HG02763 (cell line): ENCODE results near the gene TOGARAM2.
"Not testable (repeated sequence)": the region's sequence is repeated elsewhere in the genome, so short reads cannot be mapped to it uniquely, and the experiment has no call there.

ENCODE experiments used
- ATAC-seq: cut with Tn5 transposase; IDR thresholded peaks from one replicate; pipeline ENCODE4 v1.9.1; 2021; ENCODE audit warnings: mild to moderate bottlenecking, moderate library complexity; ENCODE audit not compliant: unreplicated experiment

The TOGARAM2 gene

DNA sequence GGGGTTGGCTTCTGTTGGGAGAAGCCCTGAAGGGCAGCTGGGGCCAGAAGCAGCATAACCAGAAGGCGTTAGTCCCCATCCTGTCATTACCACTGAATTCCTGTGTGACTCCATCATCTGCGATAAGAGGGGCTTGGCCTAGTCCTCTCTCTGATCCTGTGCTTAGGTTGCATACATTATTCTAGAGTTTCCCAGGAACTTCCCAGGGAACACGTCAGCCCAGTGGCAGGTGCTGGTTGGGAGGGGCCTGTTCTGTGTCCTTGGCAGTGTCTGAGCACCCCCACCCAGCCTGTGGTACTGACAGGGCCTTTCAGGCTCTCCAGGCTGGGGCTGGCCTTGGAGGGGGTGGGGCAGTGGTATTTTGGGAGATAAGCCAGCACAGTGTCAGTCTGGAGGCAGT lies 4.5 kb upstream of the TOGARAM2 start:
- no peak for ATAC-seq

DNA sequence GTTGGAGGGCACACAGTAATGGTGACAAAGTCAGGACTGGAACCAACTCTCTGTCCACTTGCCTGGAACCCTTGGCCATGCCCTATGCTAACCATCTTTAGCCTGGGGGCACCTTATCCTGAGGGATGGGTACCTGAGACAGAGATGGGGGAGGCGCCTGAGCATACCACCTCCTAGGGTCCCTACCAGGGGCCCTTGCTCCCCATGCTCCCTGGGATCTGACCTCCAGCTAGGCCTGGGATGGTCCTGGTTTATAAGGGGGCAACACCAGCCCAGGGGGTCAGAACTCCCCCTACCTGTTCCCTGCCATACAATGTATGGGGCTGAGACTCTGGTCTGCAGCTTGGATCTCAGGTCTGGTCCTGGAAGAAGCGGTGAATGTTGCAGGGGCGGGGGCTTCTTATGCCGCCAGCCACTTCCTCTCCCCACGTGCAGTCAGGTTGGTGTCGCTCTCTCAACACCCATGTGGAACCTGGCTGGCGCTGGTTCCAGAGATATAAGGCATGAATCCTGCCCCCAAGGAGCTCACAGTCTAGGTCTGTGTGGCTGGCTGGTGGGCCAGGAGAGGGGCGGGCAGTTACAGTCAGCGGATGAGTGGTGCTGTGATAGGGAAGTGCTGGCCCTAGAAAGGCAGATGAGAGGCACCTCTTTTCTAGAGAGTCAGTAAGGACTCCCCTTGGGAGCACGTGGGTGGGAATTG lies 3.8 kb upstream of the TOGARAM2 start:
- no peak for ATAC-seq

- not testable (repeated sequence) for ATAC-seq
Measured at GRCh38 chr2:28978001-28978400, 3.1 kb upstream of the TOGARAM2 start.

GRCh38 chr2:28978606-28979005 lies 2.5 kb upstream of the TOGARAM2 start:
- no peak for ATAC-seq

- no peak for ATAC-seq
Measured at GRCh38 chr2:28979041-28979440, 2.1 kb upstream of the TOGARAM2 start.

- ATAC-seq: no peak
Measured at GRCh38 chr2:28979576-28980366, 1.3 kb upstream of the TOGARAM2 start.

- ATAC-seq: no peak
Measured at GRCh38 chr2:28980368-28981015, 606 bp upstream of the TOGARAM2 start.

DNA sequence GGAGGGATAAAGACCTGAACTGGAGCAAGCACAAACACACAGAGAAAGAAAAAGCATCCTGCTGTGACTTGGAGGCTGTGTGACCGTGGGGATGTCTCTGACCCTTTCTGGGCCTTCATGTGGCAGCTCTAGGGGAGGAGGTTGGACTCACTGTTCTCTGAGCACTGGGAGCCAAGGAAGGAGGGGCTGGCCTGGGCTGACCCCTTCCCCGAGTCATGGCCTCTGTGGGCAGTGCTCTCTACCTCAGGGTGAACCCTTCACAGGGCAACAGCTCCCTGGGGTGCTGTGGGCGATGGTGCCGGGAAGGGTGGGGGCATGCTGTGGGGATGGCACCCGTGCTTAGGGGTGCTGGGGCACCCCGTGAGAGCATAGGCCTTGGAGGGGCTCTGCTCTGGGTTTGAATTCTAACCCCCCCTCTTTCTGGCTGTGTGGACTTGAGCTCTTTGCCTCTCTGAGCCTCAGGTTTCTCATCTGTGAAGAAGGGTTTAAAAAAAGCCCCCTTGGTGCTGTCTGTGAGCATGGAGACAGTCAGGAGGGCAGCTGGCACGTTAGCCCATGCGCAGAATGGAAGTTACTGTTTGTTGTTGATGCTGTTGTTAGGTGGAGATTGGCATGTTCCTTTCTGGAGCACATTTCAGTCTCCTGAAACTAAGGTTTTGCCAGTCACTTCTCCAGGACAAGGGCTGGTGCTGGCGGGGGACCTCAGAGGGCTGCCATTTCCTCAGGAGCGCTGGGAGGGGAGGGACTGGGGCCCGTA lies 700 bp downstream of the TOGARAM2 start:
- no peak for ATAC-seq

DNA sequence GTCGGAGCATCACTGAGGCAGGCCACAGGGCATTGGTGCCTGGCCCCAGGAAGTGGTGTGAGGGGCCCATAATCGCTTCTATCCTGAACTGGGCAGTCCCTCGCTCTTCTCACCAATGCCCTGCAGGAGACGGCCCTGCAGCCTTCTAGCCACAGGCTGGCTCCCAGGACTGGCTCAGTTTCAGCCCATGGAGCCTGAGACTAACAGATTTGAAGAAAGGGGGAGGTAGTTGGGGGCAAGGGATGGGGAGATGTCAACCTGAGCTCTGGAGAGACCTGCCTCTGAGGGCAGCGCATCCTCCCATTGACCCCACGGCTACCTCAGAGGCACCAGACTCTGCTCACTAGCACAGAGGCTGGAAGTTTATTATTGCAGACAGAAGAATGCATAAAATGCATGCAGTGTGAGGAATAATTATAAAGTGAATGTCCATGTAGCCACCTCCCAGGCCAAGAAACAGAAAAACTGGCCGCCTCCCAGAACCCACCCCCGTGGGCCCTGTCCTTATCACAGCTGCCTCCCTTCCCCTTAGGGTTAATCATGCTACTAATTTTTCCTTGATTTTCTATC lies 1.4 kb downstream of the TOGARAM2 start:
- no peak for ATAC-seq

GRCh38 chr2:28986429-28986828 lies 5.3 kb downstream of the TOGARAM2 start:
- ATAC-seq: no peak

- ATAC-seq: no peak
Measured at GRCh38 chr2:28989973-28990372, 8.9 kb downstream of the TOGARAM2 start.

DNA sequence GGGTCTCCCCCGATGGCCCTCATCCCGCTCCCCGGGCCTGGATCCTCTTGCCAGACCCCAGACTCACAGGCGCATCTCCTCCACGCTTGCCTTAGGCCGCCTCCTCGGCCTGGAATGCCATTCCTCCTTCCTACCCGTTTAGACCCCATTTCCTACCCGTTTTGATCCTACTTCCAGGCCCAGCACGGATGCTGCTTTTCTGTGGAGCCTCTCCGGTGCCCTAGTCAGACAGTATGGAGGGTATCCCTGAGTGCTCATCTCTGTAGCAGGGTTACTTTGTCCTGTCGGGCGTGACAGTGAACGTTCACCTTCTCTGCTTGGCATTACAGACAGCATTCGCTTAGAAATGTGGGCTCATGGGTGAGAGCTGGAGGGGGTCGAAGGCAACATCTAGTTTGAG lies 9.3 kb downstream of the TOGARAM2 start:
- no peak for ATAC-seq

GRCh38 chr2:28991021-28991420 lies 9.9 kb downstream of the TOGARAM2 start:
- no peak for ATAC-seq

DNA sequence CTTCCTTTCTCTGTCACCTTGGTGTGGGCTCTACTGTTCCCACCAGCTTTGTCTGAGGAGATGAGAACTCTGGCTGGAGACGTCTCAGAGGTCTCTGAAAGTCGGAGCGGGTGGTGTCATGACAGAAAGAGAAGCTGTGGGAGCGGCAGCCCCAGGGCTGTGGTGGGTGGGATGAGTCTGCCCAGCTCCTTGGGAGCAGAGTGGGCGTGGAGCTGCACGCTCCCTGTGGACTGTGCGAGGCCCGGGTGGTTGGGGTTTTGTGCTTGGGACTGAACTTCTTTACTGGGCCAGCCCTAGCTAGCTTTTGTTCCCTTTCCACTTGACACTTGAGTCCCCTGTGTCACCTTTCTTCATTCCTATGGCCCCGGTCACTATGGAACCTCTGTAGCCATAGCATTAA lies 10.4 kb downstream of the TOGARAM2 start:
- ATAC-seq: no peak

- ATAC-seq: no peak
Measured at GRCh38 chr2:28993206-28993960, 12.3 kb downstream of the TOGARAM2 start.

DNA sequence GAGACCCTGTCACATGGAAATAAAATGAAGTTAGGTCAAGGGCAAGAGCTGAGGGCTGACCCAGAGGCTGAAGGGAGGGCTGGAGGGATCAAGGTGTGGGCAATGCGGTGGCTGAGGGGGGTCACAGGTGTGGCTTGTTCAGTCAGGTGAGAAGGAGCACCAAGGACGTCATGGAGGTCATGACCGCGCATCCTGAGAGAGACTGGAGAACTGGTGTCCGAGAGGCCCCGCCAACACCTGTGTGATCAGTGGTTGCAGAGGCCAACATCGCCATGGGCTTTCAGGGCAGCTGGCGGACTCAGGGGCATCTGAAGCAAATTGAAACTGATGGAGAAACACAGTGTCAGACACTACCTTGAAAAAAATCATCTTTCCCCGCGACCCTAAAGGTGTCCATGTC lies 13.0 kb downstream of the TOGARAM2 start:
- no peak for ATAC-seq

DNA sequence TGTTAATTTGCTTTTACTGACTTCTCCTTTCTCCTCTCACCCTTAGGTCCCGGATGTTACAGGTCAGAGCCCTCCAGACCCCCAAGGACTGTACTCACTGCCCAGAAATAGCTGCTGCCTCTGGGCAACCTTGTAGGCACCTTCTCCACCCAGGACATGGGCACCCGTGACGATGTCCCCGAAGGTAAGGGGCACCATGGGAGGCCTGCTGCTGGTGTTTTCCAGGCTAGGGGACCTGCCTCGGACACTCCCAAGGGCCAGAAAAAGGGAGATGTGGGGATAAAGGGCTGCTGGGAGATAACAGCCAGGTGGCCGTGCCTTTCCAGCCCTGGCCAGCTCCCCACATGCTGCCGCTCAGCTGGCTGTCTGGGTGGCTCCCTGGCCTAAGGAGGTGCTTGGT lies 13.6 kb downstream of the TOGARAM2 start:
- no peak for ATAC-seq

- no peak for ATAC-seq
Measured at GRCh38 chr2:28995765-28996750, 15.0 kb downstream of the TOGARAM2 start.

DNA sequence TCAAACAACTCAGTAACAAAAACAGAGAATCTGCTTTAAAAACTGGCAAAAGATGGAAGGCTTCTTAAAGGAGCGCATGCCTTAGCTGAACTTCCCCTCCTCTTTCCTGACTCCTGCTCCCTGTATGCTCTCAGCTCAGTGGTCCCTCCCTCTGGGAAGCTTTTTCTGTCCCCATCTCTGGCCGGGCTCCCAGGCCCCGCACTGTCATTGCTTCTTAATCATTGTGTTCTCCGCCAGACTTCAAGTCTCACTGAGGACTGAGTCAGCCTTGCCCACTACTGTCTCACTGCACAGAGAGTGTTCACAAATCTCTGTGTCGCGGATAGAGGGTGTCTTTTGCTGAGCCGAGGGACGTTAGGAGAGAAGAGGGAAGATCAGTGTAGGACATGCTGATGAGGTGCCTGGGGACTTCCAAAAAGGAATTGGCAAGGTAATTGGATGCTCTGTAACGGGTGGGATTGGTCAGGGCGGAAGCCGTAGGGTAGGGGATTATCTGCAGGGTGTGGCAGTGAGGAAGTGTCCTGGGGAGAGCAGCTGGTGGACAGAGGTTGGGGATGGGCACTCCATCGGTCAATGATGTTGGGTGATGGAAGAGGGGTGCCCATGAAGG lies 16.2 kb downstream of the TOGARAM2 start:
- no peak for ATAC-seq
